ENCODE data around the gene CLCA2.

DNA sequence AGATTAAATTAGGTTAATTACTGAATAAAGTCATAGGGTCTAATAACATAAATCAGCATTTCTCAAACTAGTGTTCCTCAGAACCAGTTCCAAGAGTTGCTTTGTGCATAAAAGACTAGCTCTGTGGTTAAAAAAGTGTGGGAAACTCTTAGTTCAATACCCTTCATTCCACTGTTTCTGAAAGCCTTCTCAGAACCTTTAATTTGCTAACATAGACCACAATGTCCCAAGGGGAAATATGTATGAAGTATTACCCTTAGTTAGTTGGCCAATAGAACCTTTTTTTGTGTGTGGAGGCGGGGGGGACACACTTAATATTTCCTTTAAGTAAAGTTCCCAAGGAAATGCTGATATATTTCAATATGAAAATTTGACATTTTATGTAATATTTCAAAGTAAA, 48.3 kb upstream of the CLCA2 start:
- no peak for TF ChIP-seq POLR2A (IDR thresholded peaks at IDR 0.05; ENCODE audit: low read length)
- TF ChIP-seq GATA1 (IDR thresholded peaks at IDR 0.05; ENCODE audit: low read depth, low read length), result no peak
